Vagina (tissue), 2 donors: Measurements from ENCODE around the gene ANKS1A. TPM values are rescaled to one million over a fixed set of nuclear protein-coding genes. Genes with fewer than 3 reads are reported as not detected.

ENCODE experiments used
- DNase-seq, 2 donors: peaks; one replicate each; pipeline ENCODE4 v3.0.0-alpha.2; 2017; ENCODE audit errors: extremely low spot score in 2 of 2
- H3K27ac ChIP-seq: fragments of 200-600 bp; sonication (generic); one replicate; pipeline ENCODE4 v1.5.1; 2019
- H3K27me3 ChIP-seq: fragments of 200-600 bp; sonication (generic); one replicate; pipeline ENCODE4 v1.5.1; 2019
- H3K36me3 ChIP-seq, 2 donors: fragments of 200-600 bp; sonication (generic); one replicate each; pipeline ENCODE4 v1.5.1; 2017 to 2019
- H3K4me1 ChIP-seq: fragments of 200-600 bp; sonication (generic); one replicate; pipeline ENCODE4 v1.5.1; 2019
- H3K4me3 ChIP-seq, 2 donors: fragments of 200-600 bp; sonication (generic); 1 replicate in 1 of 2; 2 replicates in 1 of 2; pipeline ENCODE4 v1.5.1; 2016 to 2019
- H3K9me3 ChIP-seq: fragments of 200-600 bp; sonication (generic); one replicate; pipeline ENCODE4 v1.5.1; 2019
- CTCF ChIP-seq, 3 experiments: fragments of 450-650 bp in 2 of 3; fragments of 200-600 bp in 1 of 3; sonication (generic) in 1 of 3; IDR thresholded peaks; one replicate each; pipeline ENCODE4 v1.5.1; 2017 to 2019; ENCODE audit warnings: antibody characterized with exemption in 3 of 3, mild to moderate bottlenecking in 2 of 3, moderate library complexity in 2 of 3
- POLR2A ChIP-seq, 2 donors: fragments of 450-650 bp; IDR thresholded peaks; one replicate each; pipeline ENCODE4 v1.6.1; 2017; ENCODE audit warnings: antibody characterized with exemption in 2 of 2, mild to moderate bottlenecking in 2 of 2, moderate library complexity in 2 of 2
- POLR2AphosphoS5 ChIP-seq, 2 donors: sonication (generic); formaldehyde crosslinking; IDR thresholded peaks; one replicate each; pipeline ENCODE4 v1.9.0; 2017; ENCODE audit warnings: antibody characterized with exemption in 2 of 2, mild to moderate bottlenecking in 2 of 2, low read depth in 1 of 2; ENCODE audit not compliant: insufficient read depth in 1 of 2
- intact Hi-C: fragments of 100-400 bp; cut with DNase I; formaldehyde crosslinking; loops from one replicate; pipeline ENCODE4 v1.15.1; 2023
- total RNA-seq: library from RNA; depleted of rRNA; stranded (reverse); fragments of >200 nt; gene quantifications from one replicate; pipeline ENCODE4 v1.2.3, GENCODE V29; 2016

Gene ANKS1A
- total RNA-seq, 1 donor from 2014 or later = 24.3 TPM

GRCh38 chr6:34917626-34918285 lies 28.7 kb downstream of the ANKS1A start:
- no peak for DNase-seq
- peak overlapping the region; percentile 19 for H3K27ac ChIP-seq
- peaks cover 18% of the 10 kb centered on the region for H3K4me1 ChIP-seq
- H3K36me3 ChIP-seq = no peaks in the 10 kb centered on the region
- no peaks in the 10 kb centered on the region for H3K9me3 ChIP-seq
- no peak overlapping the region for H3K4me3 ChIP-seq
- intact Hi-C loops = no loop called here
- TF ChIP-seq CTCF (IDR thresholded peaks at IDR 0.05) = no peak
- no peak for TF ChIP-seq POLR2AphosphoS5 (IDR thresholded peaks at IDR 0.05; ENCODE audit: insufficient read depth in 1 of 2, low read depth in 1 of 2)
- no peak for TF ChIP-seq POLR2A (IDR thresholded peaks at IDR 0.05)
- H3K27me3 ChIP-seq = no peaks in the 10 kb centered on the region

- intact Hi-C loops = no loop called here
- TF ChIP-seq POLR2A (IDR thresholded peaks at IDR 0.05) (no peak), CTCF (IDR thresholded peaks at IDR 0.05) (no peak), POLR2AphosphoS5 (IDR thresholded peaks at IDR 0.05; ENCODE audit: insufficient read depth in 1 of 2, low read depth in 1 of 2) (no peak)
- Histone ChIP-seq H3K4me3 (no peak overlapping the region), H3K27ac (no peak overlapping the region), H3K36me3 (no peaks in the 10 kb centered on the region), H3K9me3 (no peaks in the 10 kb centered on the region), H3K4me1 (peaks cover 18% of the 10 kb centered on the region), H3K27me3 (no peaks in the 10 kb centered on the region)
- DNase-seq = no peak
These were observed 30.6 kb downstream of the ANKS1A start for GRCh38 chr6:34919651-34920050.

- Histone ChIP-seq H3K27ac (no peak overlapping the region), H3K4me1 (peaks cover 18% of the 10 kb centered on the region), H3K4me3 (no peak overlapping the region), H3K36me3 (no peaks in the 10 kb centered on the region), H3K27me3 (no peaks in the 10 kb centered on the region), H3K9me3 (no peaks in the 10 kb centered on the region)
- intact Hi-C loops = no loop called here
- no peak for DNase-seq
- TF ChIP-seq CTCF (IDR thresholded peaks at IDR 0.05) = no peak
- no peak for TF ChIP-seq POLR2A (IDR thresholded peaks at IDR 0.05)
- TF ChIP-seq POLR2AphosphoS5 (IDR thresholded peaks at IDR 0.05; ENCODE audit: insufficient read depth in 1 of 2, low read depth in 1 of 2) = no peak
These were observed 31.0 kb downstream of the ANKS1A start for GRCh38 chr6:34920097-34920496.

- peaks cover 2% of the 10 kb centered on the region for H3K4me1 ChIP-seq
- DNase-seq = no peak
- H3K9me3 ChIP-seq = no peaks in the 10 kb centered on the region
- H3K4me3 ChIP-seq = no peak overlapping the region
- H3K36me3 ChIP-seq = no peaks in the 10 kb centered on the region
- H3K27ac ChIP-seq = no peak overlapping the region
- intact Hi-C loops = no loop called here
- H3K27me3 ChIP-seq = no peaks in the 10 kb centered on the region
- TF ChIP-seq POLR2A (IDR thresholded peaks at IDR 0.05) = no peak
These were observed 33.2 kb downstream of the ANKS1A start for GRCh38 chr6:34922177-34922663.

- no peak for DNase-seq
- no peaks in the 10 kb centered on the region for H3K36me3 ChIP-seq
- no peaks in the 10 kb centered on the region for H3K27me3 ChIP-seq
- no peak overlapping the region for H3K27ac ChIP-seq
- no peaks in the 10 kb centered on the region for H3K4me1 ChIP-seq
- H3K4me3 ChIP-seq = no peak overlapping the region
- TF ChIP-seq POLR2A (IDR thresholded peaks at IDR 0.05) = no peak
- no peak for TF ChIP-seq CTCF (IDR thresholded peaks at IDR 0.05)
- no peak for TF ChIP-seq POLR2AphosphoS5 (IDR thresholded peaks at IDR 0.05; ENCODE audit: insufficient read depth in 1 of 2, low read depth in 1 of 2)
- H3K9me3 ChIP-seq = no peaks in the 10 kb centered on the region
- intact Hi-C loops = no loop called here
These were observed 36.0 kb downstream of the ANKS1A start for GRCh38 chr6:34924831-34925625.
